HepG2 (cell line): ENCODE measurements around the gene NFYC. TPM values are rescaled to one million over a fixed set of nuclear protein-coding genes. Genes with fewer than 3 reads are reported as not detected.

ENCODE experiments used
- ATAC-seq: fragments of 200-7000 bp; cut with Tn5 transposase; 3 replicates; pipeline ENCODE4 v1.9.1; 2020; ENCODE audit warnings: mild to moderate bottlenecking, moderate library complexity
- BruUV-seq: library from RNA; stranded (reverse); fragments of 400-500 nt; replicated peaks from 2 replicates; lab custom pipeline; 2021; lab: Mats Ljungman, UMichigan
- CTCF ChIA-PET: fragments of 300-600 bp; formaldehyde crosslinking; extraction: SDS; loops from one replicate; lab custom pipeline; 2021; ENCODE audit warnings: low total read pairs, inconsistent platforms, low intra/inter-chr PET ratio; lab: Yijun Ruan, JAX
- POLR2A ChIA-PET: fragments of 350-600 bp; sonication (Branson Sonifier 250); formaldehyde crosslinking; loops from one replicate; lab custom pipeline; 2020; ENCODE audit warnings: antibody characterized with exemption, inconsistent platforms; lab: Yijun Ruan, JAX
- DNase-seq: peaks from one replicate; pipeline ENCODE4 v3.0.0-alpha.2; 2015; ENCODE audit warnings: low spot score
- FAIRE-seq: peaks from 3 replicates; lab custom pipeline; 2011; peaks lifted over from hg19 to GRCh38; lab: Jason Lieb, UNC
- H2AFZ ChIP-seq: one replicate; pipeline ENCODE4 v1.6.1; 2011; ENCODE audit warnings: low read length, inconsistent platforms
- H3K27ac ChIP-seq: fragments of 300-600 bp; 3 replicates; pipeline ENCODE4 v1.8.0; 2011; ENCODE audit warnings: mixed run types, mild to moderate bottlenecking, mixed read lengths, low read length, inconsistent platforms; ENCODE audit not compliant: insufficient read depth; ENCODE audit errors: extremely low read length
- H3K27me3 ChIP-seq, 2 experiments: fragments of 200-600 bp in 1 of 2; 2 replicates in 1 of 2; 3 replicates in 1 of 2; pipeline versions ENCODE4 v1.6.0 to v1.8.0; 2011; ENCODE audit warnings: low read length in 2 of 2, mild to moderate bottlenecking in 2 of 2, moderate library complexity in 2 of 2, inconsistent platforms in 1 of 2; ENCODE audit not compliant: insufficient read depth in 2 of 2, control insufficient read depth in 1 of 2
- H3K36me3 ChIP-seq, 2 experiments: fragments of 200-600 bp in 1 of 2; replicated peaks in 1 of 2; 2 replicates in 1 of 2; 3 replicates in 1 of 2; pipeline versions ENCODE4 v1.5.1 to v1.8.0; 2011; ENCODE audit warnings: low read length in 2 of 2, inconsistent platforms in 1 of 2; ENCODE audit not compliant: insufficient read depth in 2 of 2, control insufficient read depth in 1 of 2
- H3K4me1 ChIP-seq: 2 replicates; pipeline ENCODE4 v1.5.1; 2012; ENCODE audit warnings: low read length, inconsistent platforms; ENCODE audit not compliant: insufficient read depth
- H3K4me2 ChIP-seq: 2 replicates; pipeline ENCODE4 v1.6.0; 2011; ENCODE audit warnings: low read depth, low read length, inconsistent platforms
- H3K4me3 ChIP-seq, 3 experiments: fragments of 200-600 bp in 1 of 3; sonication (generic), shearing (Covaris generic) in 1 of 3; replicated peaks in 1 of 3; 2 replicates each; pipeline ENCODE4 v1.5.1; 2011 to 2016; ENCODE audit warnings: low read length in 3 of 3, inconsistent platforms in 2 of 3, low read depth in 2 of 3, mild to moderate bottlenecking in 2 of 3, control low read depth in 1 of 3, mixed read lengths in 1 of 3; ENCODE audit not compliant: insufficient read depth in 1 of 3
- H3K79me2 ChIP-seq: one replicate; pipeline ENCODE4 v1.6.1; 2011; ENCODE audit warnings: low read length, inconsistent platforms; ENCODE audit not compliant: insufficient read depth
- H3K9ac ChIP-seq: 2 replicates; pipeline ENCODE4 v1.6.0; 2011; ENCODE audit warnings: mild to moderate bottlenecking, low read depth, low read length, inconsistent platforms; ENCODE audit not compliant: insufficient read depth
- H3K9me3 ChIP-seq: 2 replicates; pipeline ENCODE4 v1.5.1; 2012; ENCODE audit warnings: mild to moderate bottlenecking, low read length
- H4K20me1 ChIP-seq: 2 replicates; pipeline ENCODE4 v1.6.0; 2011; ENCODE audit warnings: inconsistent platforms, mild to moderate bottlenecking, low read length, moderate library complexity; ENCODE audit not compliant: insufficient read depth
- FOSL2 ChIP-seq: sonication (generic); formaldehyde crosslinking; IDR thresholded peaks from 2 replicates; pipeline ENCODE4 v1.4.0; 2020; ENCODE audit warnings: missing genetic modification reagents
- NFRKB ChIP-seq: fragments of 450-650 bp; IDR thresholded peaks from 2 replicates; pipeline ENCODE4 v1.6.1; 2017
- RARG ChIP-seq: sonication (generic); formaldehyde crosslinking; IDR thresholded peaks from 2 replicates; pipeline ENCODE4 v1.4.0; 2020; ENCODE audit warnings: low read depth, mild to moderate bottlenecking, missing genetic modification reagents
- SP1 ChIP-seq, 2 experiments: fragments of 450-650 bp in 1 of 2; sonication (generic) in 1 of 2; formaldehyde crosslinking in 1 of 2; IDR thresholded peaks; 2 replicates each; pipeline versions ENCODE4 v1.4.0 to v1.6.1; 2016 to 2020; ENCODE audit warnings: missing genetic modification reagents in 1 of 2
- SP2 ChIP-seq: sonication (generic); formaldehyde crosslinking; IDR thresholded peaks from 2 replicates; pipeline ENCODE4 v1.5.1; 2020; ENCODE audit warnings: mild to moderate bottlenecking, missing genetic modification reagents
- ZBTB20 ChIP-seq: sonication (generic); formaldehyde crosslinking; IDR thresholded peaks from 2 replicates; pipeline ENCODE4 v1.8.1; 2023; ENCODE audit warnings: missing genetic modification reagents, low read depth, mild to moderate bottlenecking, borderline replicate concordance
- ZBTB7B ChIP-seq: sonication (generic); formaldehyde crosslinking; IDR thresholded peaks from 2 replicates; pipeline ENCODE4 v1.4.0; 2020; ENCODE audit warnings: missing genetic modification reagents
- ZNF589 ChIP-seq: sonication (generic); formaldehyde crosslinking; conservative IDR thresholded peaks from 2 replicates; pipeline ENCODE4 v1.8.0; 2022; ENCODE audit warnings: mild to moderate bottlenecking, moderate library complexity, missing genetic modification reagents
- ZNF644 ChIP-seq: IDR thresholded peaks from 2 replicates; pipeline ENCODE4 v1.6.1; 2016; ENCODE audit warnings: low read depth
- ZNF792 ChIP-seq: IDR thresholded peaks from 2 replicates; pipeline ENCODE4 v1.6.1; 2016
- ZSCAN25 ChIP-seq: sonication (generic); formaldehyde crosslinking; IDR thresholded peaks from 2 replicates; pipeline ENCODE4 v1.8.0; 2022; ENCODE audit warnings: mild to moderate bottlenecking, missing genetic modification reagents
- ZZZ3 ChIP-seq: sonication (generic); formaldehyde crosslinking; IDR thresholded peaks from 2 replicates; pipeline ENCODE4 v1.4.0; 2020; ENCODE audit warnings: missing genetic modification reagents, mild to moderate bottlenecking, borderline replicate concordance
- WGBS: methylation state at CpG from one replicate; pipeline ENCODE4 v1.1.6; 2017; ENCODE audit warnings: low lambda C conversion rate; 5-methylcytosine and 5-hydroxymethylcytosine counted together
- in situ Hi-C: cut with HindIII; loops from 2 replicates; pipeline ENCODE4 v1.10.0; 2017; ENCODE audit warnings: low pct_unique_long_range_greater_than_20kb; ENCODE audit not compliant: extremely low pct_ligation_motif_present
- intact Hi-C: fragments of 100-400 bp; cut with micrococcal nuclease; formaldehyde crosslinking; loops from one replicate; pipeline ENCODE4 v1.10.0; 2022; ENCODE audit not compliant: unreplicated experiment
- polyA plus RNA-seq, 8 experiments: library from polyadenylated mRNA; depleted of rRNA in 3 of 8; stranded (reverse) in 7 of 8; unstranded in 1 of 8; fragments of >200 nt; fragmentation: Illumina TruSeq in 4 of 8; extraction: Trizol in 4 of 8; gene quantifications; 2 replicates each; pipeline versions ENCODE4 v1.2.1 to v1.2.3, GENCODE V29; 2011 to 2016; ENCODE audit warnings: low read depth in 4 of 8, missing spikeins in 1 of 8, mixed read lengths in 1 of 8; ENCODE audit not compliant: insufficient read depth in 1 of 8
- total RNA-seq, 5 experiments: library from RNA; depleted of rRNA; stranded (reverse); fragments of >200 nt; fragmentation: Illumina TruSeq; extraction: Trizol; gene quantifications; 2 replicates each; pipeline ENCODE4 v1.2.3, GENCODE V29; 2016; ENCODE audit warnings: low read depth in 1 of 5
- TF ChIP-seq, protein P1 (sequence below): sonication (generic); IDR thresholded peaks from 2 replicates; pipeline ENCODE4 v1.6.1; 2016; ENCODE audit warnings: low read depth, borderline replicate concordance
- TF ChIP-seq, protein P2 (sequence below): conservative IDR thresholded peaks from 2 replicates; pipeline ENCODE4 v1.6.1; 2018; ENCODE audit warnings: missing genetic modification reagents
- TF ChIP-seq, protein P3 (sequence below): sonication (generic); formaldehyde crosslinking; IDR thresholded peaks from 2 replicates; pipeline ENCODE4 v1.4.0; 2020; ENCODE audit warnings: missing genetic modification reagents
- TF ChIP-seq, protein P4 (sequence below): sonication (generic); formaldehyde crosslinking; IDR thresholded peaks from 2 replicates; pipeline ENCODE4 v1.4.0; 2020; ENCODE audit warnings: mild to moderate bottlenecking, missing genetic modification reagents
- TF ChIP-seq, protein P5 (sequence below): sonication (generic); formaldehyde crosslinking; conservative IDR thresholded peaks from 2 replicates; pipeline ENCODE4 v1.4.0; 2020; ENCODE audit warnings: missing genetic modification reagents

NFYC gene
- total and polyA plus RNA-seq, 2 of the 13 experiments (the other 11 are each of a cell fraction or from before 2014, with no cell fraction given): 33.9 to 73.7 TPM

DNA sequence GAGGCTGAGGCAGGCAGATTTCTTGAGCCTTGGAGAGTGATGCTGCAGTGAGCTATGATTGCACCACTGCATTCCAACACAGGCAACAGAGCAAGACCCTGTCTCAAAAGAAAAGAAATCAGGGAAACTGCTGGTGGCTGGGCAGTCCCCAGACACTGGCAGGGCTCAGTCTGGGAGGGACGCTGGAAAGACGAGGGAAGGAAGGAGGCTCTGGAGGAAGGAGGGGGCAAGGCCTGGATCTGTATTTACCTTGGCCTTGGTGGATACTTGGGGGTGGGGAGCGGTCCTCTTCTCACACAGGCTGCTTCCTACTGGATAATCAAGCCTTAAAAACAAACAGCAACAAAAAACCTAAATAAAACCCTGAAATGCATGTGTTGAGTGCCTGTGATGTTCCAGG lies 116.5 kb downstream of the NFYC start:
- TF ChIP-seq, protein P1, sequence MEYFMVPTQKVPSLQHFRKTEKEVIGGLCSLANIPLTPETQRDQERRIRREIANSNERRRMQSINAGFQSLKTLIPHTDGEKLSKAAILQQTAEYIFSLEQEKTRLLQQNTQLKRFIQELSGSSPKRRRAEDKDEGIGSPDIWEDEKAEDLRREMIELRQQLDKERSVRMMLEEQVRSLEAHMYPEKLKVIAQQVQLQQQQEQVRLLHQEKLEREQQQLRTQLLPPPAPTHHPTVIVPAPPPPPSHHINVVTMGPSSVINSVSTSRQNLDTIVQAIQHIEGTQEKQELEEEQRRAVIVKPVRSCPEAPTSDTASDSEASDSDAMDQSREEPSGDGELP: no peak
- TF ChIP-seq ZBTB20 (CRISPR knock-in tag) (no peak), ZNF589 (CRISPR knock-in tag) (no peak), ZSCAN25 (CRISPR knock-in tag) (no peak), RARG (CRISPR knock-in tag) (no peak), FOSL2 (CRISPR knock-in tag) (no peak), ZZZ3 (no peak), SP2 (no peak), ZNF644 (CRISPR knock-in tag) (no peak), SP1 (IDR thresholded peaks at IDR 0.05) (no peak), SP1 (CRISPR knock-in tag; IDR thresholded peaks at IDR 0.05) (no peak), ZNF792 (no peak), NFRKB (no peak), ZBTB7B (CRISPR knock-in tag) (no peak)
- TF ChIP-seq, protein P2, sequence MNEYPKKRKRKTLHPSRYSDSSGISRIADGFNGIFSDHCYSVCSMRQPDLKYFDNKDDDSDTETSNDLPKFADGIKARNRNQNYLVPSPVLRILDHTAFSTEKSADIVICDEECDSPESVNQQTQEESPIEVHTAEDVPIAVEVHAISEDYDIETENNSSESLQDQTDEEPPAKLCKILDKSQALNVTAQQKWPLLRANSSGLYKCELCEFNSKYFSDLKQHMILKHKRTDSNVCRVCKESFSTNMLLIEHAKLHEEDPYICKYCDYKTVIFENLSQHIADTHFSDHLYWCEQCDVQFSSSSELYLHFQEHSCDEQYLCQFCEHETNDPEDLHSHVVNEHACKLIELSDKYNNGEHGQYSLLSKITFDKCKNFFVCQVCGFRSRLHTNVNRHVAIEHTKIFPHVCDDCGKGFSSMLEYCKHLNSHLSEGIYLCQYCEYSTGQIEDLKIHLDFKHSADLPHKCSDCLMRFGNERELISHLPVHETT (CRISPR knock-in tag): no peak
- TF ChIP-seq, protein P3, sequence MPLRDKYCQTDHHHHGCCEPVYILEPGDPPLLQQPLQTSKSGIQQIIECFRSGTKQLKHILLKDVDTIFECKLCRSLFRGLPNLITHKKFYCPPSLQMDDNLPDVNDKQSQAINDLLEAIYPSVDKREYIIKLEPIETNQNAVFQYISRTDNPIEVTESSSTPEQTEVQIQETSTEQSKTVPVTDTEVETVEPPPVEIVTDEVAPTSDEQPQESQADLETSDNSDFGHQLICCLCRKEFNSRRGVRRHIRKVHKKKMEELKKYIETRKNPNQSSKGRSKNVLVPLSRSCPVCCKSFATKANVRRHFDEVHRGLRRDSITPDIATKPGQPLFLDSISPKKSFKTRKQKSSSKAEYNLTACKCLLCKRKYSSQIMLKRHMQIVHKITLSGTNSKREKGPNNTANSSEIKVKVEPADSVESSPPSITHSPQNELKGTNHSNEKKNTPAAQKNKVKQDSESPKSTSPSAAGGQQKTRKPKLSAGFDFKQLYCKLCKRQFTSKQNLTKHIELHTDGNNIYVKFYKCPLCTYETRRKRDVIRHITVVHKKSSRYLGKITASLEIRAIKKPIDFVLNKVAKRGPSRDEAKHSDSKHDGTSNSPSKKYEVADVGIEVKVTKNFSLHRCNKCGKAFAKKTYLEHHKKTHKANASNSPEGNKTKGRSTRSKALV (CRISPR knock-in tag): no peak
- TF ChIP-seq, protein P4, sequence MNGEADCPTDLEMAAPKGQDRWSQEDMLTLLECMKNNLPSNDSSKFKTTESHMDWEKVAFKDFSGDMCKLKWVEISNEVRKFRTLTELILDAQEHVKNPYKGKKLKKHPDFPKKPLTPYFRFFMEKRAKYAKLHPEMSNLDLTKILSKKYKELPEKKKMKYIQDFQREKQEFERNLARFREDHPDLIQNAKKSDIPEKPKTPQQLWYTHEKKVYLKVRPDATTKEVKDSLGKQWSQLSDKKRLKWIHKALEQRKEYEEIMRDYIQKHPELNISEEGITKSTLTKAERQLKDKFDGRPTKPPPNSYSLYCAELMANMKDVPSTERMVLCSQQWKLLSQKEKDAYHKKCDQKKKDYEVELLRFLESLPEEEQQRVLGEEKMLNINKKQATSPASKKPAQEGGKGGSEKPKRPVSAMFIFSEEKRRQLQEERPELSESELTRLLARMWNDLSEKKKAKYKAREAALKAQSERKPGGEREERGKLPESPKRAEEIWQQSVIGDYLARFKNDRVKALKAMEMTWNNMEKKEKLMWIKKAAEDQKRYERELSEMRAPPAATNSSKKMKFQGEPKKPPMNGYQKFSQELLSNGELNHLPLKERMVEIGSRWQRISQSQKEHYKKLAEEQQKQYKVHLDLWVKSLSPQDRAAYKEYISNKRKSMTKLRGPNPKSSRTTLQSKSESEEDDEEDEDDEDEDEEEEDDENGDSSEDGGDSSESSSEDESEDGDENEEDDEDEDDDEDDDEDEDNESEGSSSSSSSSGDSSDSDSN (CRISPR knock-in tag): no peak
- TF ChIP-seq, protein P5, sequence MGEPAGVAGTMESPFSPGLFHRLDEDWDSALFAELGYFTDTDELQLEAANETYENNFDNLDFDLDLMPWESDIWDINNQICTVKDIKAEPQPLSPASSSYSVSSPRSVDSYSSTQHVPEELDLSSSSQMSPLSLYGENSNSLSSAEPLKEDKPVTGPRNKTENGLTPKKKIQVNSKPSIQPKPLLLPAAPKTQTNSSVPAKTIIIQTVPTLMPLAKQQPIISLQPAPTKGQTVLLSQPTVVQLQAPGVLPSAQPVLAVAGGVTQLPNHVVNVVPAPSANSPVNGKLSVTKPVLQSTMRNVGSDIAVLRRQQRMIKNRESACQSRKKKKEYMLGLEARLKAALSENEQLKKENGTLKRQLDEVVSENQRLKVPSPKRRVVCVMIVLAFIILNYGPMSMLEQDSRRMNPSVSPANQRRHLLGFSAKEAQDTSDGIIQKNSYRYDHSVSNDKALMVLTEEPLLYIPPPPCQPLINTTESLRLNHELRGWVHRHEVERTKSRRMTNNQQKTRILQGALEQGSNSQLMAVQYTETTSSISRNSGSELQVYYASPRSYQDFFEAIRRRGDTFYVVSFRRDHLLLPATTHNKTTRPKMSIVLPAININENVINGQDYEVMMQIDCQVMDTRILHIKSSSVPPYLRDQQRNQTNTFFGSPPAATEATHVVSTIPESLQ: no peak
- TF ChIP-seq, all 625 proteins: peak for 0
- Histone ChIP-seq H3K4me3 (no peak overlapping the region), H3K9ac (no peak overlapping the region), H3K36me3 (no peaks in the 10 kb centered on the region), H3K4me1 (no peaks in the 10 kb centered on the region), H3K27me3 (peaks cover 0 to 38% of the 10 kb centered on the region in 2 experiments; a peak in 3 of 5 replicates), H3K79me2 (no peaks in the 10 kb centered on the region), H4K20me1 (no peaks in the 10 kb centered on the region), H3K9me3 (no peaks in the 10 kb centered on the region), H3K4me2 (no peak overlapping the region), H2AFZ (no peak overlapping the region), H3K27ac (no peak overlapping the region)
- CTCF ChIA-PET: no interaction called here
- in situ Hi-C loops: no loop called here
- FAIRE-seq: no peak
- intact Hi-C loops: no loop called here
- POLR2A ChIA-PET: no interaction called here
- WGBS: 55% methylated on average over 3 of the region's 3 CpGs
- no peak for DNase-seq
- no TSS peak for BruUV-seq
- ATAC-seq: no peak
